Lower leg skin (tissue), 3 donors: ENCODE data around the gene TNFSF11.

Experiments used
- CTCF ChIP-seq, 3 donors: fragments of 450-650 bp; IDR thresholded peaks; one replicate each; pipeline ENCODE4 v1.5.1; 2016; ENCODE audit warnings: antibody characterized with exemption in 3 of 3, mild to moderate bottlenecking in 3 of 3, moderate library complexity in 2 of 3
- POLR2A ChIP-seq, 2 donors: fragments of 450-650 bp; IDR thresholded peaks; one replicate each; pipeline ENCODE4 v1.6.1; 2016 to 2017; ENCODE audit warnings: antibody characterized with exemption in 2 of 2, mild to moderate bottlenecking in 1 of 2, moderate library complexity in 1 of 2

GRCh38 chr13:42631181-42631580 is 57.2 kb downstream of the TNFSF11 start:
- TF ChIP-seq CTCF (IDR thresholded peaks at IDR 0.05) (no peak), POLR2A (IDR thresholded peaks at IDR 0.05) (no peak)
